B cell (primary cell): ENCODE results near the gene TRPC6. TPM values are rescaled to one million over a fixed set of nuclear protein-coding genes. Genes with fewer than 3 reads are reported as not detected.

Experiments
- ATAC-seq: fragments of 200-7000 bp; cut with Tn5 transposase; one replicate; pipeline ENCODE4 v1.10.0; 2021; ENCODE audit warnings: low read depth, mild to moderate bottlenecking, moderate number of reproducible peaks, moderate library complexity
- CTCF ChIA-PET: fragments of 350-600 bp; sonication (Branson Sonifier 250); formaldehyde crosslinking; loops from one replicate; lab custom pipeline; 2021; ENCODE audit warnings: antibody characterized with exemption, inconsistent platforms; lab: Charles Lee
- POLR2A ChIA-PET: fragments of 350-600 bp; sonication (Branson Sonifier 250); formaldehyde crosslinking; loops from one replicate; lab custom pipeline; 2021; ENCODE audit warnings: antibody characterized with exemption; lab: Charles Lee
- DNase-seq: peaks from one replicate; pipeline ENCODE4 v3.0.0; 2013
- H2AFZ ChIP-seq: 2 replicates; pipeline ENCODE4 v1.6.1; 2012; ENCODE audit warnings: mild to moderate bottlenecking, low read depth, low read length; ENCODE audit not compliant: insufficient read depth, poor library complexity, severe bottlenecking
- H3K27ac ChIP-seq, 2 donors: 1 replicate in 1 of 2; 2 replicates in 1 of 2; pipeline ENCODE4 v1.5.1; 2012 to 2013; ENCODE audit warnings: low read length in 2 of 2, mild to moderate bottlenecking in 2 of 2, moderate library complexity in 1 of 2
- H3K27me3 ChIP-seq, 4 experiments: fragments of 200-600 bp in 1 of 4; sonication (generic) in 1 of 4; replicated peaks in 1 of 4; 1 replicate in 2 of 4; 2 replicates in 2 of 4; pipeline versions ENCODE4 v1.6.1 to v1.7.0; 2013 to 2016; ENCODE audit warnings: low read length in 3 of 4, mild to moderate bottlenecking in 2 of 4, mixed read lengths in 1 of 4, moderate library complexity in 1 of 4; ENCODE audit not compliant: insufficient read depth in 4 of 4, control insufficient read depth in 3 of 4; ENCODE audit errors: control extremely low read depth in 1 of 4
- H3K36me3 ChIP-seq, 2 experiments: replicated peaks in 1 of 2; 1 replicate in 1 of 2; 2 replicates in 1 of 2; pipeline versions ENCODE4 v1.6.1 to v1.7.1; 2013; ENCODE audit warnings: low read length in 1 of 2; ENCODE audit not compliant: insufficient read depth in 2 of 2, control insufficient read depth in 1 of 2; ENCODE audit errors: control extremely low read depth in 1 of 2, extremely low read depth in 1 of 2
- H3K4me1 ChIP-seq, 2 donors: fragments of 200-600 bp in 1 of 2; sonication (generic) in 1 of 2; 1 replicate in 1 of 2; 2 replicates in 1 of 2; pipeline versions ENCODE4 v1.5.1 to v1.6.1; 2013 to 2017; ENCODE audit warnings: low read length in 2 of 2; ENCODE audit not compliant: control insufficient read depth in 2 of 2, insufficient read depth in 2 of 2
- H3K4me2 ChIP-seq: replicated peaks from 2 replicates; pipeline ENCODE3; 2012; ENCODE audit warnings: mild to moderate bottlenecking, low read depth, low read length; ENCODE audit not compliant: poor library complexity, severe bottlenecking
- H3K4me3 ChIP-seq, 5 experiments: fragments of 200-600 bp in 1 of 5; sonication (generic) in 1 of 5; 1 replicate in 3 of 5; 2 replicates in 2 of 5; pipeline versions ENCODE4 v1.5.1 to v1.7.0; 2011 to 2016; ENCODE audit warnings: low read length in 4 of 5, mild to moderate bottlenecking in 4 of 5, low read depth in 2 of 5, control low read depth in 1 of 5, moderate library complexity in 1 of 5; ENCODE audit not compliant: insufficient read depth in 1 of 5; ENCODE audit errors: control extremely low read depth in 1 of 5, extremely low read depth in 1 of 5
- H3K79me2 ChIP-seq: fragments of 200-600 bp; sonication (generic); one replicate; pipeline ENCODE4 v1.6.0; 2016; ENCODE audit warnings: low read length; ENCODE audit not compliant: control insufficient read depth, insufficient read depth
- H3K9ac ChIP-seq: fragments of 200-600 bp; sonication (generic); 2 replicates; pipeline ENCODE4 v1.6.1; 2017; ENCODE audit warnings: mild to moderate bottlenecking, low read length, moderate library complexity
- H3K9me3 ChIP-seq, 3 donors: one replicate each; pipeline versions ENCODE4 v1.6.1 to v1.7.1; 2013; ENCODE audit warnings: low read length in 2 of 3; ENCODE audit not compliant: control insufficient read depth in 2 of 3, insufficient read depth in 1 of 3; ENCODE audit errors: control extremely low read depth in 1 of 3
- H4K20me1 ChIP-seq: 2 replicates; pipeline ENCODE4 v1.6.0; 2012; ENCODE audit warnings: mild to moderate bottlenecking, low read length; ENCODE audit not compliant: insufficient read depth, control insufficient read depth, poor library complexity, severe bottlenecking
- H3K27ac Mint-ChIP-seq: one replicate; pipeline ENCODE4 v1.8.0; 2021; ENCODE audit warnings: mixed read lengths
- H3K27me3 Mint-ChIP-seq: one replicate; pipeline ENCODE4 v1.8.0; 2021; ENCODE audit warnings: mixed read lengths
- H3K4me1 Mint-ChIP-seq: one replicate; pipeline ENCODE4 v1.8.0; 2021; ENCODE audit warnings: mixed read lengths
- H3K4me3 Mint-ChIP-seq: one replicate; pipeline ENCODE4 v1.8.0; 2021; ENCODE audit warnings: mixed read lengths
- H3K9me3 Mint-ChIP-seq: one replicate; pipeline ENCODE4 v1.8.0; 2022; ENCODE audit warnings: mixed read lengths; ENCODE audit not compliant: insufficient read depth
- CTCF ChIP-seq: fragments of 200-600 bp; IDR thresholded peaks from one replicate; pipeline ENCODE4 v1.8.0; 2022; ENCODE audit warnings: antibody characterized with exemption, mild to moderate bottlenecking
- EZH2 ChIP-seq: IDR thresholded peaks from 2 replicates; pipeline ENCODE4 v1.6.1; 2012; ENCODE audit warnings: borderline replicate concordance, low read depth, mild to moderate bottlenecking, moderate library complexity, low read length; ENCODE audit not compliant: insufficient read depth, poor library complexity, severe bottlenecking
- WGBS: methylation state at CpG from one replicate; pipeline ENCODE4 v1.1.5; 2013; ENCODE audit warnings: missing lambda C conversion rate; ENCODE audit not compliant: insufficient coverage; 5-methylcytosine and 5-hydroxymethylcytosine counted together
- intact Hi-C: fragments of 100-400 bp; cut with micrococcal nuclease; formaldehyde crosslinking; loops from one replicate; pipeline ENCODE4 v1.10.0; 2022
- polyA plus RNA-seq: library from polyadenylated mRNA; depleted of rRNA; stranded (reverse); fragments of >200 nt; gene quantifications from 2 replicates; pipeline ENCODE4 v1.2.3, GENCODE V29; 2012
- total RNA-seq, 2 donors: library from RNA; stranded (reverse); fragments of 120-200 nt in 1 of 2; gene quantifications; 1 replicate in 1 of 2; 2 replicates in 1 of 2; pipeline versions ENCODE4 v1.2.3 to v1.2.4, GENCODE V29; 2013 to 2022

The TRPC6 gene
- total and polyA plus RNA-seq, 2 donors (not counting 1 experiment from before 2014, with no cell fraction given) = 0.01 TPM; not detected in 1

- H3K4me3 ChIP-seq = no peak overlapping the region
- no peaks in the 10 kb centered on the region for H3K27me3 ChIP-seq
- TF ChIP-seq EZH2 (no peak), CTCF (no peak)
- 40% methylated on average over 1 of the region's 5 CpGs for WGBS
- no peaks in the 10 kb centered on the region for H3K36me3 ChIP-seq
- POLR2A ChIA-PET = no interaction called here
- H3K4me1 ChIP-seq = no peaks in the 10 kb centered on the region
- no peak overlapping the region for H3K27ac Mint-ChIP-seq
- no peaks in the 10 kb centered on the region for H3K79me2 ChIP-seq
- H3K4me3 Mint-ChIP-seq = no peak overlapping the region
- no peaks in the 10 kb centered on the region for H3K9me3 Mint-ChIP-seq
- no peaks in the 10 kb centered on the region for H4K20me1 ChIP-seq
- H3K9me3 ChIP-seq = peaks cover 0 to 2% (median 1%) of the 10 kb centered on the region in 3 donors
- ATAC-seq (no peak), DNase-seq (no peak)
- no peak overlapping the region for H3K9ac ChIP-seq
- CTCF ChIA-PET = no interaction called here
- H3K4me2 ChIP-seq = no peak overlapping the region
- intact Hi-C loops = no loop called here
- no peaks in the 10 kb centered on the region for H3K4me1 Mint-ChIP-seq
- H3K27ac ChIP-seq = no peak overlapping the region
- no peak overlapping the region for H2AFZ ChIP-seq
- no peaks in the 10 kb centered on the region for H3K27me3 Mint-ChIP-seq
Observed at GRCh38 chr11:101497291-101497690, 86.5 kb downstream of the TRPC6 start.

- Mint-ChIP-seq H3K27ac (no peak overlapping the region), H3K4me3 (no peak overlapping the region), H3K4me1 (no peaks in the 10 kb centered on the region), H3K27me3 (no peaks in the 10 kb centered on the region), H3K9me3 (peaks cover 2% of the 10 kb centered on the region)
- Histone ChIP-seq H3K27ac (no peak overlapping the region), H3K27me3 (no peaks in the 10 kb centered on the region), H3K4me3 (no peak overlapping the region), H3K4me1 (no peaks in the 10 kb centered on the region), H4K20me1 (no peaks in the 10 kb centered on the region), H3K36me3 (no peaks in the 10 kb centered on the region), H3K79me2 (no peaks in the 10 kb centered on the region), H2AFZ (no peak overlapping the region), H3K9me3 (peaks cover 0 to 4% (median 0%) of the 10 kb centered on the region in 3 donors), H3K9ac (no peak overlapping the region), H3K4me2 (no peak overlapping the region)
- TF ChIP-seq EZH2 (no peak), CTCF (no peak)
- no peak for DNase-seq
- POLR2A ChIA-PET = no interaction called here
- no peak for ATAC-seq
- intact Hi-C loops = no loop called here
- no CpG with 5 or more reads among the region's 2 CpGs for WGBS
- CTCF ChIA-PET = no interaction called here
Observed at GRCh38 chr11:101487775-101488174, 96.0 kb downstream of the TRPC6 start.
